DMS53 (cell line): ENCODE measurements around the gene ZBED1.
"Not testable (repeated sequence)": the region's sequence is repeated elsewhere in the genome, so short reads cannot be mapped to it uniquely, and the experiment has no call there.

ENCODE experiments used
- DNase-seq: peaks from one replicate; lab custom pipeline; 2025; lab: John Stamatoyannopoulos, UW

Gene ZBED1

DNA sequence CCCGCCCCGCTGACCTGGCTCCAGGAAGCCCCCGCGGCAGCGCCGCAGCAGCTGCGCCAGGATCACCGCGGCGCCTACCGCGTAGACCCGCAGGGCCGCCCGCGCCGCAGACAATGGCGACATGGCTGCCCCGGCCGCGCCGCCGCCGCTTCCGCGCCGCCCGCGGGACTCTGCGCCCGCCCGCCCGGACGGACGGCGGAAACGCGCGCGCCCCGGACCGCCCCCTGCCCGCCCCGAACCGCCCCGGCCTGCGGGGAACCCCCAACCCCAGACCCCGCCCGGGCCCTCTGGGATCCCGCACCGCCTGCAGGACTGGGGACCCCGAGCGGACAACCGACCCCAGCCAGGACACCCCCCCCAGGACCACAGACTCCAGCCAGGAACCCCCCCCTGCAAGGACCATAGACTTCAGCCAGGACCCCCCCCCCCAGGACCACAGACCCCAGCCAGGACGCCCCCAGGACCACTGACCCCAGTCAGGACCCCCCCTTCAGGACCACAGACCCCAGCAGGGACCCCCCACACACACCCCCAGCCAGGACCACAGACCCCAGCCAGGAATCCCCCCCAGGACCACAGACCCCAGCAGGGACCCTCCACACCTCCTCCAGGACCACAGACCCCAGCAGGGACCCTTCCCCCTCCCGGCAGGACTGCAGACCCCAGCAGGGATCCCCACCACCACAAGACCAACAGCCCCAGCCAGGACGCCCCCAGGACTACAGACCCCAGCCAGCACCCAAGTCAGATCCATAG is at the start of gene ZBED1, which contains the start of gene DHRSX:
ZBED1 (minus strand) TSS at position 174 of the 756 bp plus-strand sequence. CDS start 10,257 bp downstream, outside the sequence.
DHRSX (minus strand) TSS at position 174 of the 756 bp plus-strand sequence; CDS start at position 123, 51 bp downstream.
- DNase-seq, result no peak

DNA sequence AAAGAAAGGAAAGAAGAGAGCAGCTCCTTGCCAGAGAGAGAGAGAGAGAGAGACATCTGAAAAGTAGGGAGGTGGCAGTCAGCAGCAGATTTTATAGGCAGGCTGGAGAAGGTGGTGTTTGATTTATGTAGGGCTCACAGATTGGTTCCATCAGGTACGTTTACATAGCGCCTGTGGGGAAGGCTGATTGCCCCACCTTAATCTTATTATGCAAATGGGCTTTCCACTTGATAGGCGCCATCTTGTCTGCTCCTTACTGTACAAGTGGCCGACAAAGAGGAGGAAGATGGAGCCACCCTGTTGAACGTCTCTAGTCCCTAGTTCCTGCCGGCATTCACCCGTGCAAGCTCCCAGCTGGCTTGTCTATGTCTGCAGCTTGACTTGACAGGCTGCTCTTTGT is 49.1 kb upstream of the ZBED1 start:
- no peak for DNase-seq

DNA sequence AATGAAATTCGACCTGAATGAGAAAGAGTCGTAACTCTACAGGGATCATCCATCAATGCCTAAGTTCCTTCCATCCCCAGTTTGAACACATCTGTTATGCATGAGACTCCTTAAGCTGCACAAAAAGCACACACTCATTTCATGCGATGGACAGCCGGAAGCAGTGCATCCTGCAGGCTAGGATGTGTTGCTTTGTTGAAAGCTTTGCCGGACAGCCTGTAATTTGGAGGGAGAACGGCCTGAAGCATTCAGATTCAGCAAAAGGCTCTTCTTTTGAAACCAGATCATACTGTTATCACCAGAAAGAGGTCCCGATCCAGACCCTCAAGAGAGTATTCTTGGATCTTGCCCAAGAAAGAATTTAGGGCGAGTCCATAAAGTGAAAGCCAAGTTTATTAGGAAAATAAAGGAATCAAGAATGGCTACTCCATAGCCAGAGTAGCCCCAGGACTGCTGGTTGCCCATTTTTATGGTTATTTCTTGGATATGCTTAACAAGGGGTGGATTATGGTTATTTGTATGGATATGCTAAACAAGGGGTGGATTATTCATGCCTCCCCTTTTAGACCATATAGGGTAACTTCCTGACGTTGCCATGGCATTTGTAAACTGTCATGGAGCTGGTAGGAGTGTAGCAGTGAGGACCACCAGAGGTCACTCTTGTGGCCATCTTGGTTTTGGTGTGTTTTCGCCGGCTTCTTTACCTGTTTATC is 48.1 kb upstream of the ZBED1 start:
- DNase-seq, result no peak

DNA sequence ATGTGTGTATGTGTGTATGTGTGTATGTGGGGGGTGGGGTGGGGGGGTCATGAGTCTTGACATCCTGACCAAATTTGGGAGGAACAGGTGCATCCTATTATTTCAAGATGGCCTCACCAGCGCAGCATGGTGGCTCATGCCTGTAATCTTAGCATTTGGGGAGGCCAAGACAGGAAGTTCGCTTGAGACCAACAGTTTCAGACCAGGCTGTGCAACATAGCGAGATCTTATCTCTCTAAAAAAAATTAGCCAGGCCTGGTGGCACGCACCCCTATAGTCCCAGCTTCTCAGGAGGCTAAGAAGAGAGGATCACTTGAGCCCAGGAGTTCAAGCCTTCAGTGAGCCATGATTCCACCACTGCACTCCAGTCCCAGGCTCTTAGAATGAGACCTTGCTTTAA is 47.0 kb upstream of the ZBED1 start:
- DNase-seq, result no peak

DNA sequence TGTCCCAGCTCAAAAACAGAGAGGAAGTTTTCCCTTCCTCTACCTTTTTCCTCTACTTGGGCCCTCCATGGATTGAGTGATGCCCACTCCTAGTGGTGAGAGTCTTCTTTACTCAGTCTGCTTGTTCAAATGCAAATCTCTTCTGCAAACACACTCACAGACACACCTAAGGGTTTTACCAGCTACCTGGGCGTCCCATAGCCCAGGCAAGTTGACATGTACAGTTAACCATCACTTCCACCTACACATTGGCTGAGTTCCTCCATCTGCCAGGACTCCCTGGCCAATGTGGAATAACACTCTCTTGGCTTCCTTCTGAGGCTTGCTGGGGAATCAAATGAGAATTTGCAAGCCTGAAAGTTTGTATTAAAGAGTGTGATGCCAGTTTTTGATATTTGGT is 45.7 kb upstream of the ZBED1 start:
- DNase-seq, result no peak

DNA sequence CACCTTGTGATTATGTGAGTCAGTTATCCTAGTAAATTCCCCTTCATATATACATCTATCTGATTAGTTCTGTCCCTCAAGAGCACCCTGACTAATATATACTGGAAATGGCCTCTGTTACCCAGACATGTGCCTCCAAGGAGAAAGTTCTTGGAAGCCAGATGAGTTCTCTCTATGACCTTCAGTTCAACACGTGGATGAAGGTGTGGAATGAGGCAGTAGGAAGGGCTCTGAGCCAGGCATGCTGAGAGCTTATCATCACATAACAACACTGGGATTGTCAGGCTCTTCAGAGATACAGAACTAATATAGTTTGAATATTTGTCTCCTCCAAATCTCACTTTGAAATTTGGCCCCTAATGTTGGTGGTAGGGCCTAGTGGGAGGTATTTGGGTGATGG is 44.4 kb upstream of the ZBED1 start:
- no peak for DNase-seq

DNA sequence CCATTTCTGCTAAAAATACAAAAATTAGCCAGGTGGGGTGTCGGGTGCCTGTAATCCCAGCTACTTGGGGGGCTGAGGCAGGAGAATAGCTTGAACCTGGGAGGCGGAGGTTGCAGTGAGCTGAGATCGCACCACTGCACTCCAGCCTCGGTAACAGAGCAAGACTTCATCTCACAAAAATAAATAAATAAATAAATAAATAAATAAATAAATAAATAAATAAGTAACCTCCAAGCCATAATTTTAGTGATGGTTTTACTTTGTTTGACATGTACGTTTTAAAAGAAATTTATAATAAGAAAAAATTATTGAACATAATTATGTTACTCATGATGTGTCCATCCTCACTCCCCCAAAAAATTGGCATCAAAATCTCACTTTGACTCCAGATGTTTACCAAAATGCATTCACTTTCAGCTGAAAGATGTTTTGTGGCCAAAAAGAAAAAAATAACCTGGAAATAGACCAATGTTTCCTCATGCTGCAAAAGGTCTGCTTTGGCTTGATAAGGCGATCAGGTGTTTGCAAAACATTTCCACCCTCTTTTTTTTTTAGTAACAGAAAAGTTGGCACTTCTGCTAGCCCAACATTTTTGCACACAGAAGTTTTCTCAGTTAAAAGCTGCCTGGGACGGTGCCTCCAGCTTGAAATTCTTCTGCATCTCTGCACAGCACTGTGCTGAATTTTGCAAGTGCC is 42.2 kb upstream of the ZBED1 start:
- no peak for DNase-seq

DNA sequence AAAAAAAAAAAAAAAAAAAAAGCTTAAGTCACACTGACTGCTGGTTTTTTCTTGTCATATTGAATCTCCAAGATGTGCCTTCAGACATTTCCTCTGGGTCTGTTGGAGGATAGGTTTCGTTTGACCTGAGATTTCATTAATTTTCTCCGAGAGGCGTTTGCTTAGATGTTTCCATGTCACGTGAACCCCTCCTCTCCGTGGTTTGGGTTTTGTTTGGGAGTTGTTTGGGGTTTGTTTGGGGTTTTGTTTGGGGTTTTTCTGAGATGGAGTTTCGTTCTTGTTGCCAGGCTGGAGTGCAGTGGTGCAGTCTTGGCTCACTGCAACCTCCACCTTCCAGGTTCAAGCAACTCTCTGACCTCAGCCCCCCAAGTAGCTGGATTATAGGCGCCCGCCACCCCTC is 40.8 kb upstream of the ZBED1 start:
- no peak for DNase-seq

DNA sequence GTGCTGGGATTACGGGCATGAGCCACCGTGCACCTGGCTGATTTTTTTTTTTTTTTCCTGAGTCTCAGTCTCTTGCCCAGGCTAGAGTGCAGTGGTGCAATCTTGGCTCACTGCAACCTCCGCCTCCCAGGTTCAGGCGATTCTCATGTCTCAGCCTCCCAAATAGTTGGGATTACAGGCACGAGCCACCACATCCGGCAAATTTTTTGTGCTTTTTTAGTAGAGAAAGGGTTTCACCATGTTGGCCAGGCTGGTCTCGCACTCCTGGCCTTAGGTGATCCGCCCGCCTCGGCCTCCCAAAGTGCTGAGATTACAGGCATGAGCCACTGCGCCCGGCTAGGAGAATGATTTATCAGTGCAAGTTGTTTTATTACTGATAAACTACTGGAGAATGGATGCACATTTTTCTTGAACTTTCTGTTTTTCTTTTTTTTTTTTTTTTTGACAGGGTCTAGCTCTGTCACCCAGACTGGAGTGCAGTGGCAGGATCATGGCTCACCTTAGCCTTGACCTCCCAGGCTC is 39.7 kb upstream of the ZBED1 start:
- DNase-seq, result no peak

DNA sequence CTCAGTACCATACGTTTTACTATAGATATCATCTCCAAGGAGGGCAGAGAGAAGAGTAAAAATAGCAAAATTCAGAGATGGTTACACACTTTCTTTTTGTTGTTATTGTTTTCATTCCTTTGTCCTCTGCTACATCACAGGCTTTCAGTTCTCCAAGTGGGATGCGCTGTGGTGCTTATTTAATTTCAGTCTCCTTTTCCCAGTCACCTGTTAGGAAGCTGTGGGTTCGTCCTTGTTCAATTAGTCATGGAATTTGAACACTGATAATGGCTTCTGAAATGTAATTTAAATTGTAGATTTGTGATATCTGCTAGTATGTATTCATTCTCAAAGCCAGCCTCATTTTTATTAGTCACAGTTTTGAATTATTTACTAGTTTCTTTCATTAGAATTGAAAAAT is 38.8 kb upstream of the ZBED1 start:
- DNase-seq, result no peak

DNA sequence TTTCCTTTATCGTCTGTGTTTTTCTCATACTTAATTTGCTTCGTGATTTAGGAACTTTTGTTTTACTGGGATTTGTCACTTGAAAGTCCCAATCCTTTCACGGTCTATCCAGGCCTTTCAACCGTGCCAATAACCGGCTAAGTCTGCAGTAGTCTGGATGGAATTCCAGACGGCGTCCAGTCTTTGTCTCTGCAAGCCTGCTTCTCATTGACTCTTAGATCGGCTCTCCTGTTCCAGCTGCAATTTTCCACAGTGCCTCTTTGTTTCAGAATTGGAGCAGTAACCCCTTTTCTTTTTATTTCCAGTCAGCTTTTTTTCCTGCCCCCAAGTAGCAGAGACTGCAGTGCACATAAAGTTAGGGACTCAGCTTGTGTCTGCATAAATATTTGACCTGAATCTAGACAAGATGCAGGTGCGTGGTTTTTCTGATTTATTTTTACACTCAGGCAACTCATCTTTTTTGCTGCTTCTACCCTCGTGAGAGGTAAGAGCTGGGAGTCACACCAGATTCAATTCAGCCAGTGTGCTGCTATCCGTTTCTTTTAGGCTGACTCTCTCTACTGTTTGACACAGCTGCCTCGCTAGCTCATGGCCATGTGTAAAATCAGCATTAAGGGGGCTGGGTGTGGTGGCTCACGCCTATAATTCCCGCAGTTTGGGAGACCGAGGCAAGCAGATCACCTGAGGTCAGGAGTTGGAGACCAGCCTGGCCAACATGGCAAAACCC is 37.4 kb upstream of the ZBED1 start:
- DNase-seq, result no peak

DNA sequence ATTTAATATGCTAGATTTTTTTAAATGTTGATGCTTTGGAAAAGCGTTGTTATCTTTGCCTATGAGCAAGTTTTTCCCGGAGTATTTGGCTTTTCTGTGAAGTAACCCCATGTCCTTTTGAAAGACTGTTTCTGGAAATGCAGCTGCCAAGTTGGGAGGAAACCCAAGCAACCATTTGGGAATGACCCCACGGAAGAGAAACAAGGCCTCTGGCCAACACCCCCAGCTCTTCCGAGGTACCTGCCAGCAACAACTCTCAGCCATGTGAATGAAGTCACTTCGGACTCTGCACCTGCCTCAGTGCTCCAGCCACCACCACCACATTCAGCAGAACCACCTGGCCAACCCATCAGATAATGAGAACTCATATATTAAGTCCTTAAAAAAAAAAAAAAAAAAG is 36.2 kb upstream of the ZBED1 start:
- DNase-seq, result no peak

DNA sequence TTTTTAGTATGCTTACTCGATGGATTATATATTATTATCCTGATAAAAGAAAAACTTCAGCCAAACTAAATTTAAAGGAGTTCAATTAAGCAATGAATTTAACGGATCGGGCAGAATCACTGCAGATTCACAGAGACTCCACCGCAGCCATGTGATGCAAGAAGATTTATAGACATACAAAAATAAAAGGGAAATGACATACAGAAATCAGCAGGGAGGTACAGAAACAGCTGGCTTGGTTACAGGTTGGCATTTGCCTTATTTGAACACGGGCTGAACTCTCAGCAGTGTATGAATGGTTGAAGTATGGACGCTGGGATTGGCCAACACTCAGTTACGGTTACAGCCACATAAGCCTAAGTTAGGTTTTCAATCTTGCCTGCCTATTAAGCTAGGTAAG is 35.4 kb upstream of the ZBED1 start:
- no peak for DNase-seq

DNA sequence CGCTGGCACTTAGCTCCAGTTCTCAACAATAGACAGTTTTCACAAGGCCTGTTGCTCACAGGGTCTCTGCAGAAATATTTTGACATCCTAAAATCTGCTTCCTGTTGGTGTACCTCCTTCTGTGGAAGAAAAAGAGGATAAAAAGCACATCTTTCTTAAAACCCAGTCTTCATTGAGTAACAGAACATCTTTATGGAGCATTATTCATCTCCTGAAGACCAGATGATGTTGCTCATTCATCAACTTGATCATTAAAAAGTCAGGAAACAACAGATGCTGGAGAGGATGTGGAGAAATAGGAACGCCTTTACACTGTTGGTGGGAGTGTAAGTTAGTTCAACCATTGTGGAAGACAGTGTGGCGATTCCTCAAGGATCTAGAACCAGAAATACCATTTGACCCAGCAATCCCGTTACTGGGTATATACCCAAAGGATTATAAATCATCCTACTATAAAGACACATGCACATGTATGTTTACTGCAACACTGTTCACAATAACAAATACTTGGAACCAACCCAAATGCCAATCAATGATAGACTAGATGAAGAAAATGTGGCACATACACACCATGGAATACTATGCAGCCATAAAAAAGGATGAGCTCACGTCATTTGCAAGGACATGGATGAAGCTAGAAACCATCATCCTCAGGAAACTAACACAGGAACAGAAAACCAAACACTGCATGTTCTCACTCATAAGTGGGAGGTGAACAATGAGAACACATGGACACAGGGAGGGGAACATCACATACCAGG is 33.7 kb upstream of the ZBED1 start:
- DNase-seq, result not testable (repeated sequence)

DNA sequence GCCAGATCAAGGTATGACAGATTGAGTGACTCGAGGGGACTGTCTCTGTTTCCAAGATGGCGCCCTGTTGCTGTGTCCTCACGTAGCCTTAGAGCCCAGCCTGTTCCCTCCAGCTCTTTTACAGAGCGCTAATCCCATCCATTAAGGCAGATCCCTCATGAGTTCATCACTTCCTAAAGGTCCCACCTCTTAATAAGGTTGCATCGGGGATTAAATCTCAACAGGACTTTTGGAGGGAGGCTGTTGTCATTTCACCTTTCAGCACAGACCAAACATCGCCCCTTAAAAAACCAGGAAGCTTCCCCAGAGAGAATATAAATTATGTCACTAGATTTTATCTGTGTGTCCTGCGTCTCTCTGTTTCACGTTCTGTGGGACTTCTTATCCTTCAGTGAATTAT is 32.6 kb upstream of the ZBED1 start:
- DNase-seq, result no peak

DNA sequence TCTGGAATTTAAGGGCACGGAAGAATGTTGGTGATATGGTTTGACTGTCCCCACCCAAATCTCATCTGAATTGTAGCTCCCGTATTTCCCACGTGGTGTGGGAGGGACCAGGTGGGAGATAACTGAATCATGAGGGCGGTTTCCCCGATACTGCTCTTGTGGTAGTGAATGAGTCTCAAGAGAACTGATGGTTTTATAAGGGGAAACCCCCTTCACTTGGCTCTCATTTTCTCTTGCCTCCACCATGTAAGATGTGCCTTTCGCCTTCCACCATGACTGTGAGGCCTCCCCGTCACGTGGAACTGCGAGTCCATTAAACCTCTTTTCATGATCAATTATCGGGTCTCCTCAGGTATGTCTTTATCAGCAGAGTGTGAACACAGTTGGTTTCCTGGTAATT is 25.6 kb upstream of the ZBED1 start:
- no peak for DNase-seq

DNA sequence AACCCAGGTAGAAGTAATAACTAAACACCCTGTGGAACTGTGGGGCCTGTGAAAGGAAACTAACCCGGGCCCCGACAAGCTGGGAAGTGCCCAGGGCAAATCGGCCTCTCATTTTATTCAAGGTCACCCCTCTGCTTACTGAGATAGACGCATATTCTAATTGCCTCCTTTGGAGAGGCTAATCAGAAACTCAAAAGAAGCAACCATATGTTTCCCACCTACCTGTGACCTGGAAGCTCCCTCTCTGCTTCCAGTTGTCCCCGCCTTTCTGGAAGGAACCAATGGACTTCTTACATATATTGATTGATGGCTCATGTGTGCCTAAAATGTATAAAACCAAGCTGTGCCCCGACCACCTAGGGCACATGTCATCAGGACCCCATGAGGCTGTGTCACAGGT is 23.1 kb upstream of the ZBED1 start:
- DNase-seq, result no peak

DNA sequence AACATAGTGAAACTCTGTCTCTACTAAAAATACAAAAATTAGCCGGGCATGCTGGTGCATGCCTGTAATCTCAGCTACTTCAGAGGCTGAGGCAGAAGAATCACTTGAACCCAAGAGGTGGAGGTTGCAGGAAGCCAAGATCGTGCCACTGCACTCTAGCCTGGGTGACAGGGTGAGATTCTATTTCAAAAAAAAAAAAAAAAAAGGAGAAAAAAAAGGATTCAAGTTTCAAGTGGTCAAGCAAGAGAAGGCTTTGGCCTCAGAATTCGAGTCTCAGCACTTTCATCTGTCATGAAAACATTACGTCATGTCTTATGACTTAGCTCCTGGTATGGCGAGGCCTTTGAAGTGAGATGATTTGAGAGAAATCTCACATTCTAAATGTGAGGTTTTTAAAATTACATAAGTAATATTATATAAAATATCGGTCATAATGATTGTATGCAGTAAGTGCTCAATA is 21.2 kb upstream of the ZBED1 start:
- no peak for DNase-seq

DNA sequence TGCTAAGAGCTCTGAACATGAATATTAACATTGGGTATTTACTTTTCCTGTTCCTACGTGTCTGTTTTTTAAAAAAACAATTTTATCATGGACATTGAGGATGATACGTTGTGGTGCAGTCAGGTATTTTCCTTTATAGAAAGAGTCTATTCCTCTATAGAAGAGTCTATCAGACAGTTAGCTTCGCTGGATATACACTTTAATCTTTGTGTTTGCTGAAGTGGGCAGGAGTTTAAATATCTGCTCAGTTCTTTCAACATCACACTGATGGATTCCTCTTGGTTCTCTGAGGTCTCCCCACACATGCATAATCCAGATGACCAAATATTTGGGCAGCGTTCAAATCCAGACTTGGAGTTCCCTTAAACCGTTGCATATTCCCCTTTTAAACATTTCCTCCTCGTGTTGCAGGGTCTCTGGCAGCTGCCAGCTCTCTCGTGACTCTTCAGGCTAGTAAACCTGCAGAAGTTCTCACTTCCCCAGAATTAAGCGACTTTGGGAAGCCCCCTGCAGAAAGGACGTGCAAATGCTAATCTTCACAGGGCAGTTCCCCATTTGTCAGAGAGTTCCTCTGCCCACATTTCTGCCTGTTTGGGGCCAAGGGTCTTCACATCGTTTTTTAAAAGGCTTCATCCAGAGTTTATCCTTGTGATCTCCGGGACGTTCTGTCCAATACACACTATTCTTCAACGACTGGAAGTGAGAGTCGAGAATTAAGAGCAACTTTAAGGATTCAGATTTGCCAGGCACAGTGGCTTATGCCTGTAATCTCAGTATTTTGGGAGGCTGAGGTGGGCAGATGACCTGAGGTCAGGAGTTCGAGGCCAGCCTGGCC is 20.5 kb upstream of the ZBED1 start:
- DNase-seq, result no peak

DNA sequence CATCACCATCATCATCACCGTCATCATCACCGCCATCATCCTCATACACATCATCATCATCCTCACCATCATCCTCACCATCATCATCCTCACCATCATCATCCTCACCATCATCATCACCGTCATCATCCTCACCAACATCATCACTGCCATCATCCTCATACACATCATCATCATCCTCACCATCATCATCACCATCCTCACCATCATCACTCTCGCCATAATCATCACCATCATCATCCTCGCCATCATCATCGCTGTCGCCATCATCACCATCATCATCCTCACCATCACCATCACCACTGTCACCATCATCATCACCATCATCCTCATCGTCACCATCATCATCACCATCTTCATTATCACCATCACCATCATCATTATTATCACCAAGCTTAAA is 19.8 kb upstream of the ZBED1 start:
- no peak for DNase-seq
